HG03097 (cell line): ENCODE results near the gene PLXDC2.

Experiments used
- ATAC-seq: cut with Tn5 transposase; IDR thresholded peaks from one replicate; pipeline ENCODE4 v1.9.1; 2021; ENCODE audit not compliant: unreplicated experiment, low FRiP score

Gene PLXDC2

GRCh38 chr10:19848226-19848985 is 32.2 kb downstream of the PLXDC2 start:
- no peak for ATAC-seq

GRCh38 chr10:19853831-19854230 is 37.6 kb downstream of the PLXDC2 start:
- ATAC-seq = no peak

- ATAC-seq = no peak
Measured at GRCh38 chr10:19857876-19858275, 41.6 kb downstream of the PLXDC2 start.

GRCh38 chr10:19860107-19860506 is 43.9 kb downstream of the PLXDC2 start:
- no peak for ATAC-seq

GRCh38 chr10:19862811-19863515 is 46.7 kb downstream of the PLXDC2 start:
- no peak for ATAC-seq

GRCh38 chr10:19865676-19866075 is 49.4 kb downstream of the PLXDC2 start:
- no peak for ATAC-seq

- no peak for ATAC-seq
Measured at GRCh38 chr10:19869370-19869769, 53.1 kb downstream of the PLXDC2 start.

- no peak for ATAC-seq
Measured at GRCh38 chr10:19872504-19873271, 56.5 kb downstream of the PLXDC2 start.

- no peak for ATAC-seq
Measured at GRCh38 chr10:19874190-19874589, 58.0 kb downstream of the PLXDC2 start.

GRCh38 chr10:19874791-19875190 is 58.6 kb downstream of the PLXDC2 start:
- ATAC-seq = no peak

- no peak for ATAC-seq
Measured at GRCh38 chr10:19876570-19876969, 60.3 kb downstream of the PLXDC2 start.

- no peak for ATAC-seq
Measured at GRCh38 chr10:19877466-19878255, 61.4 kb downstream of the PLXDC2 start.

- no peak for ATAC-seq
Measured at GRCh38 chr10:19882621-19883020, 66.4 kb downstream of the PLXDC2 start.

GRCh38 chr10:19888061-19888660 is 71.9 kb downstream of the PLXDC2 start:
- no peak for ATAC-seq

- ATAC-seq = no peak
Measured at GRCh38 chr10:19889256-19889655, 73.0 kb downstream of the PLXDC2 start.

- no peak for ATAC-seq
Measured at GRCh38 chr10:19891429-19891828, 75.2 kb downstream of the PLXDC2 start.

- ATAC-seq = no peak
Measured at GRCh38 chr10:19892270-19892669, 76.0 kb downstream of the PLXDC2 start.

GRCh38 chr10:19892677-19893076 is 76.4 kb downstream of the PLXDC2 start:
- no peak for ATAC-seq

GRCh38 chr10:19895500-19895899 is 79.3 kb downstream of the PLXDC2 start:
- no peak for ATAC-seq

- no peak for ATAC-seq
Measured at GRCh38 chr10:19902456-19902855, 86.2 kb downstream of the PLXDC2 start.
